HepG2 (cell line): ENCODE measurements around the gene IGF2. TPM values are rescaled to one million over a fixed set of nuclear protein-coding genes. Genes with fewer than 3 reads are reported as not detected.
A peak's percentile ranks its signal among the peaks of the same experiment; 100 is the strongest.

ENCODE experiments used
- BATF2 ChIP-seq: sonication (generic); formaldehyde crosslinking; IDR thresholded peaks from 2 replicates; pipeline ENCODE4 v1.8.0; 2022; ENCODE audit warnings: mild to moderate bottlenecking, missing genetic modification reagents, moderate library complexity
- FOSL1 ChIP-seq: sonication (generic); formaldehyde crosslinking; IDR thresholded peaks from 2 replicates; pipeline ENCODE4 v1.9.0; 2021; ENCODE audit warnings: missing genetic modification reagents, borderline replicate concordance
- HCFC1 ChIP-seq: fragments of 150-350 bp; IDR thresholded peaks from 2 replicates; pipeline ENCODE4 v1.6.1; 2014; ENCODE audit warnings: low read depth, low read length
- HNF1A ChIP-seq, 2 experiments: sonication (generic) in 1 of 2; formaldehyde crosslinking in 1 of 2; IDR thresholded peaks; 2 replicates each; pipeline versions ENCODE4 v1.4.0 to v1.6.1; 2016 to 2020; ENCODE audit warnings: borderline replicate concordance in 1 of 2, low read depth in 1 of 2, mild to moderate bottlenecking in 1 of 2, missing genetic modification reagents in 1 of 2
- HOMEZ ChIP-seq: IDR thresholded peaks from 2 replicates; pipeline ENCODE4 v1.6.1; 2016; ENCODE audit warnings: low read depth
- MYPOP ChIP-seq: sonication (generic); formaldehyde crosslinking; IDR thresholded peaks from 2 replicates; pipeline ENCODE4 v1.8.1; 2023; ENCODE audit warnings: mild to moderate bottlenecking, moderate library complexity, missing genetic modification reagents
- NFE2L2 ChIP-seq: fragments of 150-350 bp; IDR thresholded peaks from 2 replicates; pipeline ENCODE4 v1.6.1; 2014; ENCODE audit warnings: low read length
- SMAD1 ChIP-seq: sonication (generic); formaldehyde crosslinking; IDR thresholded peaks from 2 replicates; pipeline ENCODE4 v1.4.0; 2020; ENCODE audit warnings: missing genetic modification reagents, low read depth, mild to moderate bottlenecking, borderline replicate concordance
- SUZ12 ChIP-seq: fragments of 150-350 bp; IDR thresholded peaks from 2 replicates; pipeline ENCODE4 v1.6.1; 2014; ENCODE audit warnings: low read depth, low read length
- TCF7L2 ChIP-seq: IDR thresholded peaks from 2 replicates; pipeline ENCODE4 v1.6.1; 2011; ENCODE audit warnings: mild to moderate bottlenecking, low read depth, low read length, moderate library complexity
- ZBTB1 ChIP-seq: sonication (generic); formaldehyde crosslinking; IDR thresholded peaks from 2 replicates; pipeline ENCODE4 v1.4.0; 2020; ENCODE audit warnings: missing genetic modification reagents, borderline replicate concordance
- ZMAT5 ChIP-seq: sonication (generic); formaldehyde crosslinking; IDR thresholded peaks from 2 replicates; pipeline ENCODE4 v1.5.0; 2020; ENCODE audit warnings: mild to moderate bottlenecking, low read depth, missing genetic modification reagents, borderline replicate concordance
- ZNF3 ChIP-seq: IDR thresholded peaks from 2 replicates; pipeline ENCODE4 v1.7.0; 2017; ENCODE audit warnings: inconsistent platforms
- ZNF672 ChIP-seq: sonication (generic); formaldehyde crosslinking; IDR thresholded peaks from 2 replicates; pipeline ENCODE4 v1.8.1; 2022; ENCODE audit warnings: missing genetic modification reagents
- ZNF720 ChIP-seq: sonication (generic); formaldehyde crosslinking; IDR thresholded peaks from 2 replicates; pipeline ENCODE4 v1.4.0; 2020; ENCODE audit warnings: missing genetic modification reagents
- ZNF761 ChIP-seq: sonication (generic); formaldehyde crosslinking; conservative IDR thresholded peaks from 2 replicates; pipeline ENCODE4 v1.4.0; 2020; ENCODE audit warnings: mild to moderate bottlenecking, missing genetic modification reagents
- ZNF781 ChIP-seq: sonication (generic); formaldehyde crosslinking; IDR thresholded peaks from 2 replicates; pipeline ENCODE4 v1.5.1; 2020; ENCODE audit warnings: borderline replicate concordance, mild to moderate bottlenecking, missing genetic modification reagents; ENCODE audit errors: not compliant biosample characterization
- ZNF841 ChIP-seq: sonication (generic); formaldehyde crosslinking; IDR thresholded peaks from 2 replicates; pipeline ENCODE4 v1.8.1; 2023; ENCODE audit warnings: missing genetic modification reagents, borderline replicate concordance
- ZSCAN21 ChIP-seq: sonication (generic); formaldehyde crosslinking; IDR thresholded peaks from 2 replicates; pipeline ENCODE4 v1.8.0; 2022; ENCODE audit warnings: mild to moderate bottlenecking, missing genetic modification reagents, moderate library complexity, borderline replicate concordance
- polyA plus RNA-seq, 8 experiments: library from polyadenylated mRNA; depleted of rRNA in 3 of 8; stranded (reverse) in 7 of 8; unstranded in 1 of 8; fragments of >200 nt; fragmentation: Illumina TruSeq in 4 of 8; extraction: Trizol in 4 of 8; gene quantifications; 2 replicates each; pipeline versions ENCODE4 v1.2.1 to v1.2.3, GENCODE V29; 2011 to 2016; ENCODE audit warnings: low read depth in 4 of 8, missing spikeins in 1 of 8, mixed read lengths in 1 of 8; ENCODE audit not compliant: insufficient read depth in 1 of 8
- total RNA-seq, 5 experiments: library from RNA; depleted of rRNA; stranded (reverse); fragments of >200 nt; fragmentation: Illumina TruSeq; extraction: Trizol; gene quantifications; 2 replicates each; pipeline ENCODE4 v1.2.3, GENCODE V29; 2016; ENCODE audit warnings: low read depth in 1 of 5

The IGF2 gene
- total and polyA plus RNA-seq, 2 of the 13 experiments (the other 11 are each of a cell fraction or from before 2014, with no cell fraction given) = 79.1 to 254 TPM

GRCh38 chr11:2128511-2129307 lies 10.5 kb downstream of the IGF2 start (continued):
- TF ChIP-seq HNF1A (IDR thresholded peaks at IDR 0.05; ENCODE audit: low read depth) (peak; percentile 7; the same call in 1 of the 2 replicates), HNF1A (CRISPR knock-in tag; IDR thresholded peaks at IDR 0.05; ENCODE audit: borderline replicate concordance) (peak; percentile 54; the same call in 1 of the 2 replicates), ZBTB1 (no peak; the same call in 1 of the 2 replicates), ZNF672 (CRISPR knock-in tag) (no peak; the same call in 1 of the 2 replicates), ZNF781 (CRISPR knock-in tag) (peak; percentile 76), ZNF3 (no peak), SMAD1 (CRISPR knock-in tag) (0 out of 2 replicates have a peak, but pooled peaks have one; percentile 26), HCFC1 (no peak), FOSL1 (CRISPR knock-in tag) (no peak), SUZ12 (no peak), TCF7L2 (no peak), ZSCAN21 (CRISPR knock-in tag) (peak; percentile 27; the same call in 1 of the 2 replicates), ZNF720 (no peak), NFE2L2 (no peak), ZMAT5 (CRISPR knock-in tag) (no peak), HOMEZ (CRISPR knock-in tag) (no peak), ZNF761 (0 out of 2 replicates have a peak, but pooled peaks have one; percentile 42), MYPOP (no peak), BATF2 (CRISPR knock-in tag) (no peak; the same call in none of the 2 replicates), ZNF841 (no peak)
